H9 (cell line): ENCODE measurements around the gene ETHE1. TPM values are rescaled to one million over a fixed set of nuclear protein-coding genes. Genes with fewer than 3 reads are reported as not detected.

Experiments used
- DNase-seq: peaks from one replicate; pipeline ENCODE4 v3.0.0-alpha.2; 2017
- H2AFZ ChIP-seq: one replicate; pipeline ENCODE4 v1.6.1; 2013; ENCODE audit warnings: mild to moderate bottlenecking, low read length, control low read depth, moderate library complexity
- H2AK5ac ChIP-seq: 2 replicates; pipeline ENCODE4 v1.6.1; 2013; ENCODE audit warnings: low read length, control low read depth, mixed read lengths; ENCODE audit not compliant: insufficient read length
- H2BK120ac ChIP-seq: one replicate; pipeline ENCODE4 v1.6.1; 2013; ENCODE audit warnings: low read depth, mild to moderate bottlenecking, low read length, control low read depth, inconsistent platforms; ENCODE audit not compliant: poor library complexity, severe bottlenecking
- H2BK12ac ChIP-seq: 2 replicates; pipeline ENCODE4 v1.6.1; 2013; ENCODE audit warnings: low read length, control low read depth, mixed read lengths, low read depth; ENCODE audit not compliant: insufficient read length
- H2BK15ac ChIP-seq: 2 replicates; pipeline ENCODE4 v1.6.1; 2013; ENCODE audit warnings: low read depth, low read length, control low read depth
- H2BK20ac ChIP-seq: one replicate; pipeline ENCODE4 v1.6.1; 2013; ENCODE audit warnings: low read depth, mild to moderate bottlenecking, low read length, control low read depth, inconsistent platforms; ENCODE audit not compliant: poor library complexity, severe bottlenecking
- H2BK5ac ChIP-seq: 2 replicates; pipeline ENCODE4 v1.6.1; 2013; ENCODE audit warnings: low read length, control low read depth, mixed read lengths; ENCODE audit not compliant: insufficient read length
- H3K14ac ChIP-seq: 2 replicates; pipeline ENCODE4 v1.6.1; 2013; ENCODE audit warnings: low read length, control low read depth; ENCODE audit not compliant: insufficient read depth
- H3K18ac ChIP-seq: 2 replicates; pipeline ENCODE4 v1.6.1; 2013; ENCODE audit warnings: low read depth, mild to moderate bottlenecking, mixed read lengths, low read length, control low read depth; ENCODE audit not compliant: insufficient read length
- H3K23ac ChIP-seq: 2 replicates; pipeline ENCODE4 v1.6.1; 2013; ENCODE audit warnings: low read length, control low read depth, mixed read lengths, low read depth; ENCODE audit not compliant: insufficient read length
- H3K23me2 ChIP-seq: 2 replicates; pipeline ENCODE4 v1.6.1; 2013; ENCODE audit warnings: low read depth, mild to moderate bottlenecking, mixed read lengths, low read length, control low read depth; ENCODE audit not compliant: insufficient read length, poor library complexity, severe bottlenecking
- H3K27ac ChIP-seq: 2 replicates; pipeline ENCODE4 v1.5.1; 2013; ENCODE audit warnings: low read length, control low read depth, mixed read lengths, low read depth; ENCODE audit not compliant: insufficient read length
- H3K27me3 ChIP-seq: 2 replicates; pipeline ENCODE4 v1.6.1; 2013; ENCODE audit warnings: low read length, control low read depth, inconsistent platforms; ENCODE audit not compliant: insufficient read depth
- H3K4ac ChIP-seq: 2 replicates; pipeline ENCODE4 v1.6.1; 2013; ENCODE audit warnings: low read depth, mild to moderate bottlenecking, control low read depth, inconsistent platforms, low read length, moderate library complexity
- H3K4me1 ChIP-seq: 2 replicates; pipeline ENCODE4 v1.6.1; 2013; ENCODE audit warnings: low read length, control low read depth, inconsistent platforms; ENCODE audit not compliant: insufficient read depth
- H3K4me2 ChIP-seq: 2 replicates; pipeline ENCODE4 v1.6.1; 2013; ENCODE audit warnings: low read length, control low read depth, mixed read lengths; ENCODE audit not compliant: insufficient read length, insufficient read depth
- H3K56ac ChIP-seq: 2 replicates; pipeline ENCODE4 v1.6.1; 2013; ENCODE audit warnings: low read depth, mild to moderate bottlenecking, mixed read lengths, low read length, control low read depth; ENCODE audit not compliant: insufficient read length
- H3K79me1 ChIP-seq: 2 replicates; pipeline ENCODE4 v1.6.1; 2013; ENCODE audit warnings: low read depth, mild to moderate bottlenecking, moderate library complexity, low read length, control low read depth, inconsistent platforms; ENCODE audit not compliant: insufficient read depth, poor library complexity, severe bottlenecking
- H3K79me2 ChIP-seq: 2 replicates; pipeline ENCODE4 v1.6.1; 2013; ENCODE audit warnings: low read length, control low read depth, inconsistent platforms; ENCODE audit not compliant: insufficient read depth
- H3K9ac ChIP-seq: 2 replicates; pipeline ENCODE4 v1.6.1; 2013; ENCODE audit warnings: low read length, control low read depth, mixed read lengths; ENCODE audit not compliant: insufficient read length; ENCODE audit errors: extremely low read depth
- H3K9me3 ChIP-seq: one replicate; pipeline ENCODE4 v1.6.1; 2013; ENCODE audit warnings: low read depth, low read length, inconsistent platforms; ENCODE audit not compliant: control insufficient read depth
- H3T11ph ChIP-seq: one replicate; pipeline ENCODE4 v1.6.1; 2013; ENCODE audit warnings: mild to moderate bottlenecking, low read length, control low read depth, inconsistent platforms
- H4K20me1 ChIP-seq: one replicate; pipeline ENCODE4 v1.6.1; 2013; ENCODE audit not compliant: control insufficient read depth, insufficient read length, insufficient read depth
- H4K5ac ChIP-seq: 2 replicates; pipeline ENCODE4 v1.6.1; 2013; ENCODE audit warnings: low read depth, mild to moderate bottlenecking, mixed read lengths, low read length, control low read depth; ENCODE audit not compliant: insufficient read length
- H4K8ac ChIP-seq: replicated peaks from 2 replicates; pipeline ENCODE4 v1.6.1; 2013; ENCODE audit warnings: low read length, control low read depth, mixed read lengths, low read depth; ENCODE audit not compliant: insufficient read length
- H4K91ac ChIP-seq: 2 replicates; pipeline ENCODE4 v1.6.1; 2013; ENCODE audit warnings: low read depth, mild to moderate bottlenecking, moderate library complexity, mixed read lengths, low read length, control low read depth; ENCODE audit not compliant: insufficient read length
- H3K27ac Mint-ChIP-seq, 3 experiments: 2 replicates in 2 of 3; 3 replicates in 1 of 3; pipeline ENCODE4 v1.8.0; 2020 to 2021; ENCODE audit warnings: mixed read lengths in 3 of 3, mild to moderate bottlenecking in 1 of 3, moderate library complexity in 1 of 3
- H3K27me3 Mint-ChIP-seq: 2 replicates; pipeline ENCODE4 v1.8.0; 2021; ENCODE audit warnings: low read depth, mild to moderate bottlenecking, moderate library complexity, mixed read lengths
- H3K36me3 Mint-ChIP-seq, 3 experiments: 2 replicates in 2 of 3; 3 replicates in 1 of 3; pipeline ENCODE4 v1.8.0; 2020 to 2021; ENCODE audit warnings: low read depth in 3 of 3, mixed read lengths in 3 of 3; ENCODE audit not compliant: insufficient read depth in 1 of 3
- H3K4me1 Mint-ChIP-seq, 2 experiments: 2 replicates each; pipeline ENCODE4 v1.8.0; 2020; ENCODE audit warnings: mixed read lengths in 2 of 2
- H3K4me3 Mint-ChIP-seq, 2 experiments: 2 replicates in 1 of 2; 3 replicates in 1 of 2; pipeline ENCODE4 v1.8.0; 2020 to 2021; ENCODE audit warnings: mild to moderate bottlenecking in 2 of 2, mixed read lengths in 2 of 2, moderate library complexity in 1 of 2
- H3K9me3 Mint-ChIP-seq, 2 experiments: 2 replicates in 1 of 2; 3 replicates in 1 of 2; pipeline ENCODE4 v1.8.0; 2020; ENCODE audit warnings: mild to moderate bottlenecking in 2 of 2, mixed read lengths in 2 of 2, moderate library complexity in 1 of 2
- WGBS: extraction: QIAGEN DNeasy Blood & Tissue Kit; methylation state at CpG from one replicate; pipeline ENCODE4 v1.1.7; 2013; ENCODE audit warnings: missing lambda C conversion rate, low lambda C conversion rate, mixed read lengths; ENCODE audit not compliant: insufficient read length; ENCODE audit errors: extremely low coverage; 5-methylcytosine and 5-hydroxymethylcytosine counted together
- total RNA-seq: library from RNA; stranded (reverse); gene quantifications from 2 replicates; pipeline ENCODE4 v1.2.1, GENCODE V29; 2021
- TF ChIP-seq, protein P1 (sequence below): fragments of 200-600 bp; sonication (generic); conservative IDR thresholded peaks from 3 replicates; pipeline ENCODE4 v1.8.0; 2021; ENCODE audit warnings: antibody characterized with exemption, mild to moderate bottlenecking

The ETHE1 gene
- total RNA-seq, 1 experiment from 2014 or later = 18.8 TPM

DNA sequence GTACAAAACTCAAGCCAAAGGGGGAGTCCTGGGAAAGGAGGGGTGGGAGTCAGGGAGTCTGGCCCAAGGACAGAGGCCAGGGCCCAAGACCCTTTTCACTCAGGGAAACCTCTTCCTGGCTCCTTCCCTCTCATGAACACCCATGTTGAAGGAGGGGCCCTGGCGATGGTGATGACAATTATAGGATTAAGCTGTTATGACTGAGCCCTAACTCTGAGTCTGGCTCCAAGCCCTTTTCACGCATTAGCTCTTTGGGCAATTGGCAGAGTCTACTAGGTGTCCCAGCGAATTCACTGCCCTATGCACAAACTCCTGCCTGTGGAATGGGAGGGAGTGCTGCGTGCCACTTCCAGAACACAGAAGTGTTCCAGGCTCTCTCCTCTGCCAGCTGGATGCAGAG, 26.7 kb upstream of the ETHE1 start:
- H3K9me3 Mint-ChIP-seq = 0 out of 5 replicates have a peak, but pooled peaks cover 0 to 2% of the 10 kb centered on the region in 2 experiments
- DNase-seq = no peak
- H3K27ac ChIP-seq = no peak overlapping the region
- no peak overlapping the region for H4K91ac ChIP-seq
- H3K27me3 Mint-ChIP-seq = no peaks in the 10 kb centered on the region
- no peak overlapping the region for H3K56ac ChIP-seq
- H4K8ac ChIP-seq = no peak overlapping the region
- no peaks in the 10 kb centered on the region for H3K79me2 ChIP-seq
- H4K5ac ChIP-seq = no peak overlapping the region
- H3K9me3 ChIP-seq = no peaks in the 10 kb centered on the region
- H3K27me3 ChIP-seq = no peaks in the 10 kb centered on the region
- no peak overlapping the region for H3K18ac ChIP-seq
- no peak overlapping the region for H2BK5ac ChIP-seq
- H2BK120ac ChIP-seq = no peak overlapping the region
- H3K27ac Mint-ChIP-seq = no peak overlapping the region
- H2BK20ac ChIP-seq = no peak overlapping the region
- H3K4me1 ChIP-seq = no peaks in the 10 kb centered on the region
- no peaks in the 10 kb centered on the region for H3K23me2 ChIP-seq
- no peak overlapping the region for H3K4me2 ChIP-seq
- no peaks in the 10 kb centered on the region for H4K20me1 ChIP-seq
- no peaks in the 10 kb centered on the region for H3K79me1 ChIP-seq
- H2AFZ ChIP-seq = no peak overlapping the region
- TF ChIP-seq, protein P1, sequence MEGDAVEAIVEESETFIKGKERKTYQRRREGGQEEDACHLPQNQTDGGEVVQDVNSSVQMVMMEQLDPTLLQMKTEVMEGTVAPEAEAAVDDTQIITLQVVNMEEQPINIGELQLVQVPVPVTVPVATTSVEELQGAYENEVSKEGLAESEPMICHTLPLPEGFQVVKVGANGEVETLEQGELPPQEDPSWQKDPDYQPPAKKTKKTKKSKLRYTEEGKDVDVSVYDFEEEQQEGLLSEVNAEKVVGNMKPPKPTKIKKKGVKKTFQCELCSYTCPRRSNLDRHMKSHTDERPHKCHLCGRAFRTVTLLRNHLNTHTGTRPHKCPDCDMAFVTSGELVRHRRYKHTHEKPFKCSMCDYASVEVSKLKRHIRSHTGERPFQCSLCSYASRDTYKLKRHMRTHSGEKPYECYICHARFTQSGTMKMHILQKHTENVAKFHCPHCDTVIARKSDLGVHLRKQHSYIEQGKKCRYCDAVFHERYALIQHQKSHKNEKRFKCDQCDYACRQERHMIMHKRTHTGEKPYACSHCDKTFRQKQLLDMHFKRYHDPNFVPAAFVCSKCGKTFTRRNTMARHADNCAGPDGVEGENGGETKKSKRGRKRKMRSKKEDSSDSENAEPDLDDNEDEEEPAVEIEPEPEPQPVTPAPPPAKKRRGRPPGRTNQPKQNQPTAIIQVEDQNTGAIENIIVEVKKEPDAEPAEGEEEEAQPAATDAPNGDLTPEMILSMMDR = no peak
- WGBS = no CpG with 5 or more reads among the region's 4 CpGs
- no peak overlapping the region for H3K4me3 Mint-ChIP-seq
- no peak overlapping the region for H3K9ac ChIP-seq
- H3T11ph ChIP-seq = no peak overlapping the region
- H3K36me3 Mint-ChIP-seq = peaks cover 15 to 60% (median 51%) of the 10 kb centered on the region in 3 experiments; a peak in 6 of 7 replicates
- no peak overlapping the region for H3K4ac ChIP-seq
- no peak overlapping the region for H2BK12ac ChIP-seq
- no peak overlapping the region for H2AK5ac ChIP-seq
- H2BK15ac ChIP-seq = no peak overlapping the region
- H3K4me1 Mint-ChIP-seq = peaks cover 7 to 11% of the 10 kb centered on the region in 2 experiments
- no peak overlapping the region for H3K23ac ChIP-seq
- H3K14ac ChIP-seq = no peak overlapping the region
